Measurements from ENCODE around the gene ITGA6.

DNA sequence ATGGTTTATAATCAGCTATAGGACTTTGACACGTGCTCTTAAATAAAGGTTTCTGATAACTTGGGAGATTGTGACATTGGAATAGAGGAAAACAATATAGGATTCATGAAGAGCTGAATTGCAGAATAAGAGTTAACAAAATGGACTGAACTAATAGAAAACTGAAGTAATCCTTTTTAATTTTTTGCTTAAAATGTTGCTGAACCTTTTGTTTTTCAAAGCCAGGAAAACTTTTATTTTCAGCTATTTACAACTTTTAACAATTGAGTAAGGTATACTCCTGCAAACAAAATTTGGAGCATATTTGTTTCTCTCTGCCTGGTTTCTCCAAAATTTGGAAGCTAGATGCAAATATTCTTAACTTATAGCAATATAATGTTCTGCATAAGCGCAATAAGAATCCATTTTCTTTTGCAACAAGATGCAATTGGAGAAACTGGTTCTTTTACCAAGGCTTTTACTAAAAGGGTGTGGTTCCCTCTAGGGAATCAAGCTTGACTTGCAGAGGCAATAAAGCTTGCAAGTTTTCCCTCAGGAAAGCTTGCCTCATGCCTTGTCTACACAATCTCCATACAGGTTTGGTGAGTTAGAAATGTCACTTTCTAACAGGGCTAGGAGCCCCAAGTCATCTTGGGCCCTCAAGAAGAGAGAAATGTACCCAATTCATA is 118.2 kb downstream of the ITGA6 start:
- TF ChIP-seq ARNTL (CRISPR knock-in tag; IDR thresholded peaks at IDR 0.05; ENCODE audit: borderline replicate concordance, low read depth) = no peak
- TF ChIP-seq, protein P1, sequence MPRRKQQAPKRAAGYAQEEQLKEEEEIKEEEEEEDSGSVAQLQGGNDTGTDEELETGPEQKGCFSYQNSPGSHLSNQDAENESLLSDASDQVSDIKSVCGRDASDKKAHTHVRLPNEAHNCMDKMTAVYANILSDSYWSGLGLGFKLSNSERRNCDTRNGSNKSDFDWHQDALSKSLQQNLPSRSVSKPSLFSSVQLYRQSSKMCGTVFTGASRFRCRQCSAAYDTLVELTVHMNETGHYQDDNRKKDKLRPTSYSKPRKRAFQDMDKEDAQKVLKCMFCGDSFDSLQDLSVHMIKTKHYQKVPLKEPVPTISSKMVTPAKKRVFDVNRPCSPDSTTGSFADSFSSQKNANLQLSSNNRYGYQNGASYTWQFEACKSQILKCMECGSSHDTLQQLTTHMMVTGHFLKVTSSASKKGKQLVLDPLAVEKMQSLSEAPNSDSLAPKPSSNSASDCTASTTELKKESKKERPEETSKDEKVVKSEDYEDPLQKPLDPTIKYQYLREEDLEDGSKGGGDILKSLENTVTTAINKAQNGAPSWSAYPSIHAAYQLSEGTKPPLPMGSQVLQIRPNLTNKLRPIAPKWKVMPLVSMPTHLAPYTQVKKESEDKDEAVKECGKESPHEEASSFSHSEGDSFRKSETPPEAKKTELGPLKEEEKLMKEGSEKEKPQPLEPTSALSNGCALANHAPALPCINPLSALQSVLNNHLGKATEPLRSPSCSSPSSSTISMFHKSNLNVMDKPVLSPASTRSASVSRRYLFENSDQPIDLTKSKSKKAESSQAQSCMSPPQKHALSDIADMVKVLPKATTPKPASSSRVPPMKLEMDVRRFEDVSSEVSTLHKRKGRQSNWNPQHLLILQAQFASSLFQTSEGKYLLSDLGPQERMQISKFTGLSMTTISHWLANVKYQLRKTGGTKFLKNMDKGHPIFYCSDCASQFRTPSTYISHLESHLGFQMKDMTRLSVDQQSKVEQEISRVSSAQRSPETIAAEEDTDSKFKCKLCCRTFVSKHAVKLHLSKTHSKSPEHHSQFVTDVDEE (CRISPR knock-in tag; IDR thresholded peaks at IDR 0.05) = no peak
- TF ChIP-seq, protein P2, sequence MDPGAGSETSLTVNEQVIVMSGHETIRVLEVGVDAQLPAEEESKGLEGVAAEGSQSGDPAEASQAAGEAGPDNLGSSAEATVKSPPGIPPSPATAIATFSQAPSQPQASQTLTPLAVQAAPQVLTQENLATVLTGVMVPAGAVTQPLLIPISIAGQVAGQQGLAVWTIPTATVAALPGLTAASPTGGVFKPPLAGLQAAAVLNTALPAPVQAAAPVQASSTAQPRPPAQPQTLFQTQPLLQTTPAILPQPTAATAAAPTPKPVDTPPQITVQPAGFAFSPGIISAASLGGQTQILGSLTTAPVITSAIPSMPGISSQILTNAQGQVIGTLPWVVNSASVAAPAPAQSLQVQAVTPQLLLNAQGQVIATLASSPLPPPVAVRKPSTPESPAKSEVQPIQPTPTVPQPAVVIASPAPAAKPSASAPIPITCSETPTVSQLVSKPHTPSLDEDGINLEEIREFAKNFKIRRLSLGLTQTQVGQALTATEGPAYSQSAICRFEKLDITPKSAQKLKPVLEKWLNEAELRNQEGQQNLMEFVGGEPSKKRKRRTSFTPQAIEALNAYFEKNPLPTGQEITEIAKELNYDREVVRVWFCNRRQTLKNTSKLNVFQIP (CRISPR knock-in tag; IDR thresholded peaks at IDR 0.05; ENCODE audit: borderline replicate concordance, low read depth) = no peak
- no peak for TF ChIP-seq ESRRG (CRISPR knock-in tag; IDR thresholded peaks at IDR 0.05)
- no peak for TF ChIP-seq ZFP30 (CRISPR knock-in tag; IDR thresholded peaks at IDR 0.05)
- no peak for TF ChIP-seq OSR1 (CRISPR knock-in tag; IDR thresholded peaks at IDR 0.05)
- no peak for TF ChIP-seq ZNF565 (CRISPR knock-in tag; conservative IDR thresholded peaks at IDR 0.05; ENCODE audit: low read depth)
- TF ChIP-seq CSDC2 (CRISPR knock-in tag; IDR thresholded peaks at IDR 0.05) = no peak
